Stimulated activated CD4-positive, alpha-beta T cell treated with anti-CD3 and anti-CD28 coated beads, TNF-alpha, amount 100 ng/mL, for 4 hours (primary cell): ENCODE measurements around the gene YBX3.
A peak's percentile ranks its signal among the peaks of the same experiment; 100 is the strongest.
"Not testable (repeated sequence)": the region's sequence is repeated elsewhere in the genome, so short reads cannot be mapped to it uniquely, and the experiment has no call there.

Experiments
- DNase-seq, 3 experiments: peaks; one replicate each; pipeline ENCODE4 v3.0.0-alpha.2; 2020; ENCODE audit warnings: low read depth in 3 of 3

YBX3 gene

DNA sequence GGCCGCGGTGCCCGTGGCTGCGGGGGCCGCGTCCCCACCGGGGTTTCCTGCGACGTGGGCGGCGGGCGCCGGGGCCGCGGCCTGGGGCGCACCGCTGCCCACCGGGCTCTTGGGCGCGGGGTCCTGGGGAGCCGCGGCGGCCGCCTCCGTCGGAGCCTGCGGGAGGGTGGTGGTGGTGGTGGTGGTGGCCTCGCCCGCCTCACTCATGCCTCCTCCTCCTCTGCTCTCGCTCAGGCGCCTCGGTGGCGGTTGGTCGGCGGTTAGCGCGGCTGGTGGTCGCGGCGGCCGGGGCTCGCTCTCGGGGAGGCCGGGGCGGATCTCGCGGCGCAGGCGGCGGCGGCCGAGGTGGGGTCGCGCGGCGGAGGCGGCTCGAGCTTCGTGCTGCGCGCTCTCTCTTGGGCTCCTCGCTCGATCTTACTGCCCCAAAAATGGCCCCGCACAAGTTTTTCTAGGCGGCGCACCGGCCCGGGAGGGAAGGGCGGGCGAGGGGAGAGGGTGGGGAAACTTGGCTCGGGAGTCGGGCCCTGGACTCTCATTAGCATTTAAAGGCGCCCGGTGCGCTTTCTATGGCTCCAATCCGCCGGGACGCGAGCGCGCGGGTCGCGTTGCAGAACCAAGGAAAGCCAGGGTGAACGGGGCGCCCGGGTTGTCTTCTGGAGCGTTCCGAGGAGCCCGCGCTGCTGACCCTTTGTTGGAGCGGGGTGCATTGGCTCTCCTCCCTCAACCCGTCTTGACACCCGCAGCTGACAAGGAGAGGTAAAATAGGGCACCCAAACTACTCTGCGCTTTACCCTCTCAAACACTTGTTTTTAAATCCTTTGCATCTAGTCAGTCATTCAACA lies at the start of gene YBX3:
YBX3 (minus strand) TSS at position 419 of the 842 bp plus-strand sequence; CDS start at position 207, 212 bp downstream.
- peak in 2 of 3 experiments; percentile 8 to 40 for DNase-seq

- DNase-seq: no peak
Observed at GRCh38 chr12:10771132-10771733, 48.1 kb upstream of the YBX3 start.

DNA sequence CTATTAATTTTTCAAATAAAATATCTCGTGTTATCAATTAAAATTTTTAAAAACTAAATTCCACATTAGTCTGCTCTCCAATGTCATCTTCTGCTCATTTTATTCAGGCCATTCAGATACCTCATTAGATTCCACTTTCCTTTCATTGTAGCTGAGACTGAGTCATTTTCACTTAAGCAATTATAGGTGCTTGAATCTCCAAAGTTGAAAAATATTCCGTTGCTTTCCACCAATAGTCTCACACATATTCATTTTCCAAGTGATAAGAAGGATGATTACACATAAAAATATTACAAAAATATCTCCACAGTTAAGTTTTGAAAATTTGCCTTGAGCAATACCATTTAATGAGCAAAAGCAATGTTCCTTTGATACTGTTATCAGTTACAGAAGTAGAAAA lies 36.5 kb upstream of the YBX3 start:
- DNase-seq: no peak

DNA sequence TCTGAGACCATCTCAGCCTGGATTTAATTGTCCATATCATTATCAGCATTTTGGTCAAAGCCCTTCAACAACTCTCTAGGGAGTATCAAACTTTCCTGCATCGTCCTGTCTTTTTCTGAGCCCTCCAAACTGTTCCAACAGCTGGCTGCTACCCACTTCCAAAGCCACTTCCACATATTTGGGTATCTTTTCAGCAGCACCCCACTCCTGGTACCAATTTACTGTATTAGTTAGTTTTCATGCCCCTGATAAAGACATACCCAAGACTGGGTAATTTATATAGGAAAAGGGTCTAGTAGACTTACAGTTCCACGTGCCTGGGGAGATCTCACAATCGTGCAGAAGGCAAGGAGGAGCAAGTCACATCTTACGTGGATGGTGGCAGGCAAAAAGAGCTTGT lies 33.1 kb upstream of the YBX3 start:
- DNase-seq: no peak

DNA sequence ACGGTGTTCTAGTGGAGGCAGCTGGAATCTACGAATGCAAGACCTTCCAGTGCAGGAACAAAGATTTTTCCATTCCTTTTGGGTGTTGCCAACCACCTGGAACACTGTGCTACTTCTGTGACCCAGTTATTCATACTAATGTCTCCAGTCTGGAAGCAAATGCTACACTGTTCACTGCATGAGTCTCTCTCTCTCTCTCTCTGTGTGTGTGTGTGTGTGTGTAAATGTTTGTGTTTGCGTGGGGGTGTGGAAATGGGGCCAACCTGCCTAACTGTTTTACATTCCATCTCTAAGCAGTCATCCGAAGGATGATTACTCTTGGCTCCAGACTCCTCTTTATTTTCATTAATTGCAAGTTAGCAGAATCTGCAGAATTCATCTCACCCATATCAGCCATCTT lies 29.9 kb upstream of the YBX3 start:
- DNase-seq: no peak

DNA sequence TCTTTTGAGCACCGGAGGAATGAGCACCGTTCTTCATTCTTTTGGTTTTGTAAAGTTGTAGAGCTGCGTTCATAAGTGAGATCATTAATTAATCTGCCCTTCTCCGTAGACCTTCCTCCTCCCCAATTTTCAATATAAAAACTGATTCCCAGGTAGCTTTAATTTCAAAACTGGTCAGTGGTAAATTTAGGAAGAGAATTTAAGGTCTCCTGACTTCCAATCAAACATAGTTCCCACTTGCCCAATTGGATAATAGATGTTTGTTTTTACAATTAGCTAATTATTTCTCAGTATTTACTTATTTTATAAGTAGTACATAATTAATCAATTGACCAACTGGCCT lies 27.2 kb upstream of the YBX3 start:
- DNase-seq: no peak

DNA sequence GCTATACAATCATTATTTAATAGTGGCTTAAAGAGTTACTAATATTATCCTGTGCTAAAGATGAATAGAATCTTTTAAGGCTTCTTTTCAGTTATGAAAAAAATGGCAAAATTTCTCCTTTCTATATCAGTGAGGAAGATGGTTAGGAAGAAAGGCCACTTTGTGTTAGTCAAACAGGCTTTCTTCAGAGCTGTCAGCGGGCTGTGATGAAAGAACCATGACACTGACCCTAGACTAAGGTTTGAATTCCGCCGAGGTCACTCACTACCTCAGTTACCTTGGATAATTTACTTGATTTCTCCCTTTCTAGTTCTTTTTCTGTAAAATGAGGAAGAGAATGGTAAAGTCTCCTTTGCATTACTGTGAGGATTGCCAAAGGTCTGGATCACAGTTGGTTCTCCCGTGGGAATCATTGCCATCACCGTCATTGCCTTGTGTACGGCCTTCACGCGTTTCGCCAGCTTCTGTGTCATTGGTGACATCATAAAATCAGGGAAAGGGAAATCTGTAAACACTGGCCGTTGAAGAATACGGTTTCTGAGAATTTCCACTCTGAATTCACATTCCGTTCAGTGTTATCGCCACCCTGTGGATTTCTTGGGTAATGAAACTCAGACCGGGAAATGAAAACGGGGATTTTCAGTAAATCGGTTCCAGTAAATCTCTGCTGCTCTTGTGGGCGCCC lies 26.7 kb upstream of the YBX3 start:
- DNase-seq: peak in 2 of 3 experiments; percentile 38 to 44

GRCh38 chr12:10747730-10748129 lies 24.6 kb upstream of the YBX3 start:
- DNase-seq: no peak

- DNase-seq: not testable (repeated sequence)
Observed at GRCh38 chr12:10743420-10743819, 20.3 kb upstream of the YBX3 start.

DNA sequence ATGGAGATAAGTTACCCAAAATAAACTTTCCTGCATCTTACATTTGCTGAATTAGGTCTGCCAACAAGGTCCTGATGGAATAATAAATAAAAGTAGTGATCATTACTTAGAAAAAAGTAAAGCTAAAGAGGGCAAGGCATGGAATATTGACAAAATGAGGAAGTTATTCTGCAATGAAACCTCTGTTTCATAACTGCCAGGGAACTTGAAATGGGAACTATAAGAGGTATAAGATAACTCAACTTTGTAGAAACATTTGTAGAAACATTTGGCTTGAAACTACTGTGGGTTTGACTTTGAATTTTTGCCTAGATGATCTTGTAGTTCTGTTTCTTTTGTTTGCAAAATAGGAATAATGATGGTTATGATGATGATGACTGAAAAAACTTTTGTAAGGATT lies 18.7 kb upstream of the YBX3 start:
- DNase-seq: no peak

- no peak for DNase-seq
Observed at GRCh38 chr12:10740182-10740581, 17.1 kb upstream of the YBX3 start.

DNA sequence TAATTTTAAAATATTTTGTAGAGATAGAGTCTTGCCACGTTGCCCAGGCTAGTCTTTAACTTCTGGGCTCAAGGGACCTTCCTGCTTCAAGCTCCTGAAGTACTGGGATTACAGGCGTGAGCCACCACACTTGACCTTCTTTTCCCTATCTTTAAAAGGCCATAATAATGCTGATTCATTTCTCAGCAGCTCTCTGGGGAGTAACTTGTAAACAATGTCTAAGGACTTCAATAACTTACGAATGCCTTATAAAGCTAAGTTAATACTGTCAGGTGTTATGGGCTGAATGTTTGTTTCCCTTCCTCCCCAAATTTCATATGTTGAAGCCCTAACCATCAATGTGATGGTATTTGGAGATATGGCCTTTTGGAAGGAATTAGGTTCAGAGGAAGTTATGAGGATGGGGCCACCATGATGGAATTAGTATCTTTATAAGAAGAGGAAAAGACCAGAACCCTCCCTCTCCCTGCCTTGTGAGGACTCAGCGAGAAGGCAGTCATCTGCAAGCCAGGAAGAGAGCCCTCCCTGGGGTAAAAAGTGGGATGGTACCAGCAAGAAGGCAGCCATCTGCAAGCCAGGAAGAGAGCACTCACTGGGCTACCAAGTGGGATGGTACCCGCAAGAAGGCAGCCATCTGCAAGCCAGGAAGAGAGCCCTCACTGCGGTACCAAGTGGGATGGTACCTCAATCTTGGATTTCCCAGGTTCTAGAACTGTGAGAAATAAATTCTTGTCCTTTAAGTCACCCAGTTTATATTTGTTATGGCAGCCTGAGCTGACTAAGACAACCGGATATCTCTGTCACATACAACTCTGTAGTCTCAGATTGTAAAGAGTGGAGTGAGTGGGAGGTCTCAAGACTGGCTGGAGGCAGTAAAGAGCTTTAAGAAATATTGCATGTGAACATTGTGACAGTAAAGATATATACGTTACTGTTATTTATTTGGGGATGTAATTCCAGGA lies 16.3 kb upstream of the YBX3 start:
- no peak for DNase-seq

DNA sequence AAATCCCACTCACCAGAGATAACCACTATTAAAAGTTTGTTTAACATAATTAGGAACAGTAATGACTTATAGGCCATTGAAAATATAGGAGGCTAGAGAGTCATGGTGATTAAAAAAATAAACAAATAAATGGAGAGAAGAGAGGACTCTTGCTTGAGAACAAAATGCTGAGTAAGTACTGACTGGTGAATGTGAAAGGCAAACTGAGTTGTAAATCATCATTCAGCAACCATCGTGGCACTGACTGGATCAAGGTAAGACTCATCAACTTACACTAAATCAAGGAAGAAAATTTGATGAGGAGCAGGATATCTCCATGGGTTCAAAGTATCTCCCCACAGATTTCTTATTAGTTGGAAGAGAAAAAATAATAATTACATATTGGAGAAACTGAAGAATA lies 14.1 kb upstream of the YBX3 start:
- no peak for DNase-seq

GRCh38 chr12:10736463-10736862 lies 13.3 kb upstream of the YBX3 start:
- DNase-seq: no peak

- DNase-seq: no peak
Observed at GRCh38 chr12:10735428-10735827, 12.3 kb upstream of the YBX3 start.

GRCh38 chr12:10732549-10732948 lies 9.4 kb upstream of the YBX3 start:
- no peak for DNase-seq

GRCh38 chr12:10732066-10732465 lies 8.9 kb upstream of the YBX3 start:
- DNase-seq: no peak

- no peak for DNase-seq
Observed at GRCh38 chr12:10730559-10730958, 7.4 kb upstream of the YBX3 start.

- DNase-seq: no peak
Observed at GRCh38 chr12:10728091-10728490, 5.0 kb upstream of the YBX3 start.

DNA sequence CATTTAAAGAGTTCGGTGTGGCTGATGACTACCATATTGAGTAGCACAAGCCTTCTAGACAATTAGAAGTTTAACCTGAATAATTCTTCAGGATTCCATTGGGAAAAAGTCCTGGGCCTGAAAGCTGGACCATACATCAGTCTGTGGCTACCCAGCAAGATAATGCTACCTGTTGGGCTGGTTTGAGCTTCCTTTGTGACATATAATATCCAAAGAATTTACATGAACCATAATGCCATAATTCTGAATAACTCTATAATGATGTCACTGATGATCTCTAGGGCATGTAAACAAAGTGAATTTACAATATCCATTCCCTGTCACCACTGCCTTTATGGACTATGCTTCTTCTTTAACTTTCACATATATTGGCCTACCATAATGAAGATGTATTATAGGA lies 3.8 kb upstream of the YBX3 start:
- no peak for DNase-seq

GRCh38 chr12:10725003-10725402 lies 1.9 kb upstream of the YBX3 start:
- no peak for DNase-seq

DNA sequence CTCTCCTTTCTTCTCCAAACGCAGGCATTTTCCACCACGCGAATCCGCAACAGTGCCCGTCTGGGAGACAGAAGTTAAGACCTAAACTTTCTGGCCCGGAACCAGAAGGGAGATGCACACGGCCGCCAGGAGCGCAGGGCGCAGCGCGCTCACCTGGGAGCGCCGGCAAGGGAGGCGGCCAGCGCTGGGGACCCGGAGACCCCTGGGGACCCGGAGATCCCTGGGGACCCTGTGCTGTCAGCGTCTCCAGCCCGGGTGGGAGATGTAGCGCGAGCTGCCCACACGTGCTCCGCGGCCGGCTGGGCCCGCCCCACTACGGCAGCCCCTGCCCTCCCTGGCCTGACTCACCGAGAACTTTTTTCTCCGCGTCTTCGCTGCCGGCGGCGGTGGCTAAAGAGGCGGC lies 620 bp downstream of the YBX3 start:
- DNase-seq: peak in 2 of 3 experiments; percentile 39 to 45
